Kidney (tissue), 14 donors: ENCODE measurements around the gene WWC1. TPM values are rescaled to one million over a fixed set of nuclear protein-coding genes. Genes with fewer than 3 reads are reported as not detected.

Experiments used
- DNase-seq, 5 donors: peaks; one replicate each; pipeline ENCODE4 v3.0.0-alpha.2; 2013 to 2020
- FAIRE-seq: peaks from 2 replicates; lab custom pipeline; 2012; peaks lifted over from hg19 to GRCh38; lab: Jason Lieb, UNC
- H3K27ac ChIP-seq, 2 donors: one replicate each; pipeline ENCODE4 v1.7.0; 2013; ENCODE audit warnings: low read depth in 2 of 2, low read length in 2 of 2, inconsistent platforms in 1 of 2
- H3K27me3 ChIP-seq: one replicate; pipeline ENCODE4 v1.7.1; 2013; ENCODE audit warnings: low read length, inconsistent platforms; ENCODE audit not compliant: control insufficient read depth, insufficient read depth
- H3K36me3 ChIP-seq, 3 donors: one replicate each; pipeline versions ENCODE4 v1.7.0 to v1.7.1; 2013; ENCODE audit warnings: low read length in 3 of 3, control low read depth in 1 of 3, inconsistent platforms in 1 of 3; ENCODE audit not compliant: insufficient read depth in 3 of 3, control insufficient read depth in 2 of 3
- H3K4me1 ChIP-seq, 3 donors: one replicate each; pipeline versions ENCODE4 v1.7.0 to v1.7.1; 2013; ENCODE audit warnings: low read length in 3 of 3, inconsistent platforms in 1 of 3, low read depth in 1 of 3; ENCODE audit not compliant: control insufficient read depth in 2 of 3, insufficient read depth in 2 of 3
- H3K4me3 ChIP-seq, 3 donors: one replicate each; pipeline versions ENCODE4 v1.7.0 to v1.8.1; 2013; ENCODE audit warnings: low read length in 3 of 3, control low read depth in 1 of 3, inconsistent platforms in 1 of 3
- H3K9ac ChIP-seq, 3 donors: one replicate each; pipeline versions ENCODE4 v1.7.0 to v1.7.1; 2013; ENCODE audit warnings: low read length in 3 of 3, control low read depth in 1 of 3, inconsistent platforms in 1 of 3
- H3K9me3 ChIP-seq, 3 donors: one replicate each; pipeline versions ENCODE4 v1.7.0 to v1.7.1; 2013; ENCODE audit warnings: low read length in 3 of 3, control low read depth in 1 of 3, inconsistent platforms in 1 of 3; ENCODE audit not compliant: control insufficient read depth in 2 of 3, insufficient read depth in 1 of 3
- CTCF ChIP-seq: IDR thresholded peaks from 3 replicates; pipeline ENCODE4 v1.5.1; 2012; ENCODE audit warnings: mild to moderate bottlenecking, moderate library complexity, borderline replicate concordance; ENCODE audit not compliant: insufficient read depth; ENCODE audit errors: extremely low read depth
- intact Hi-C: fragments of 100-400 bp; cut with DNase I; formaldehyde crosslinking; loops from one replicate; pipeline ENCODE4 v1.11.1; 2022
- polyA plus RNA-seq: library from polyadenylated mRNA; stranded (reverse); fragments of 350-450 nt; fragmentation: Illumina TruSeq; extraction: RNeasy Lipid Tissue Mini Kit (QIAGEN cat#74804); gene quantifications from one replicate; pipeline ENCODE4 v1.2.3, GENCODE V29; 2014; ENCODE audit warnings: low read depth, low replicate concordance; ENCODE audit not compliant: insufficient read depth
- total RNA-seq: library from RNA; stranded (reverse); fragmentation: NEBNext Ultra II Directional; extraction: Animal tissue kit (Norgen Biotek cat#: 25700); gene quantifications from one replicate; pipeline ENCODE4 v1.2.1, GENCODE V29; 2021
- donor health status: control.
- donor health status: control.
- donor health status: control.
- donor health status: control.
- donor health status: control.
- donor health status: DM: yes; HTN: yes; CAD: no.
- donor health status: Normal renal cell carcinoma (clear cell type).

The WWC1 gene
- total and polyA plus RNA-seq, 2 donors from 2014 or later, result 74.4 to 174 TPM

DNA sequence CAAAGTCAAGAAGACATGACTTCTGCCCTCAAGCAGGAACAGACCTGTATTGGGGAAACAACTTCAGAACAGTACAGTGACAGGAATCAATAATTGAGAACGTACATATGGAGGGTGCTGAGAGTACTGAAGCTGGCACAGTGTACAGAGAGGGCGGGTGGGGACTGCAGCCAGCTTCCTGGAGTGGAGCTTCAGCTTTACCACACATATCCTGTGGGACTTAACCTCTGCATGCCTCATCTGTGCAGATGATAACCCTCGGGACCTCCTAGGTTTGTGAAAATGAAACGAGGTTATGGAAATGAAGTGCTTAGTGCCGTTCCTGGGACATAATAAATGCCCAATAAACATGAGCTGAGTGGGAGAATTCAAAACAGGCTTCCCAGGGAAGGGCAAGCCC, 172.8 kb downstream of the WWC1 start:
- Histone ChIP-seq H3K27ac (no peak overlapping the region), H3K9me3 (no peaks in the 10 kb centered on the region), H3K9ac (no peak overlapping the region), H3K36me3 (peaks cover 0 to 72% (median 43%) of the 10 kb centered on the region in 3 donors), H3K27me3 (no peaks in the 10 kb centered on the region), H3K4me1 (peaks cover 0 to 2% (median 0%) of the 10 kb centered on the region in 3 donors), H3K4me3 (no peak overlapping the region)
- FAIRE-seq, result no peak
- TF ChIP-seq CTCF, result no peak
- intact Hi-C loops, result no loop called here
- no peak for DNase-seq

DNA sequence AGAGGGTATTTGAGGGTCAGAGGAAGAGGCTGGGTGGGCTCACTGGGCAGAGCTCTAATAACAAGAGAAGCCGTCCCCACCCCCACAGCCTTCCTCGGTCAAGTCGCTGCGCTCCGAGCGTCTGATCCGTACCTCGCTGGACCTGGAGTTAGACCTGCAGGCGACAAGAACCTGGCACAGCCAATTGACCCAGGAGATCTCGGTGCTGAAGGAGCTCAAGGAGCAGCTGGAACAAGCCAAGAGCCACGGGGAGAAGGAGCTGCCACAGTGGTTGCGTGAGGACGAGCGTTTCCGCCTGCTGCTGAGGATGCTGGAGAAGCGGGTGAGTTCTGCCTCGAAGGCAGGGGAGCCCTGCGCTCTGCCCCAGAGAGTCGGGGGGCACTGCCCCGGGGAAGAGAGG, 173.2 kb downstream of the WWC1 start:
- FAIRE-seq (no peak), DNase-seq (no peak)
- Histone ChIP-seq H3K9me3 (no peaks in the 10 kb centered on the region), H3K4me1 (peaks cover 0 to 2% (median 0%) of the 10 kb centered on the region in 3 donors), H3K9ac (no peak overlapping the region), H3K4me3 (no peak overlapping the region), H3K27ac (no peak overlapping the region), H3K27me3 (no peaks in the 10 kb centered on the region), H3K36me3 (peaks cover 0 to 67% (median 42%) of the 10 kb centered on the region in 3 donors)
- intact Hi-C loops, result no loop called here
- TF ChIP-seq CTCF, result no peak

- no peak for TF ChIP-seq CTCF
- peaks cover 0 to 48% (median 32%) of the 10 kb centered on the region in 3 donors for H3K36me3 ChIP-seq
- no peak overlapping the region for H3K4me3 ChIP-seq
- DNase-seq (no peak), FAIRE-seq (no peak)
- peaks cover 0 to 2% (median 0%) of the 10 kb centered on the region in 3 donors for H3K4me1 ChIP-seq
- no peaks in the 10 kb centered on the region for H3K9me3 ChIP-seq
- no peak overlapping the region for H3K27ac ChIP-seq
- H3K27me3 ChIP-seq, result no peaks in the 10 kb centered on the region
- no peak overlapping the region for H3K9ac ChIP-seq
- intact Hi-C loops, result no loop called here
These were observed 176.4 kb downstream of the WWC1 start for GRCh38 chr5:168467755-168468330.
